Hair follicular keratinocyte (primary cell): Measurements from ENCODE around the gene TASL. TPM values are rescaled to one million over a fixed set of nuclear protein-coding genes. Genes with fewer than 3 reads are reported as not detected.

Experiments
- total RNA-seq: library from RNA; depleted of rRNA; stranded (reverse); fragments of >200 nt; gene quantifications from 2 replicates; pipeline ENCODE4 v1.2.3, GENCODE V29; 2015

The TASL gene, protein sequence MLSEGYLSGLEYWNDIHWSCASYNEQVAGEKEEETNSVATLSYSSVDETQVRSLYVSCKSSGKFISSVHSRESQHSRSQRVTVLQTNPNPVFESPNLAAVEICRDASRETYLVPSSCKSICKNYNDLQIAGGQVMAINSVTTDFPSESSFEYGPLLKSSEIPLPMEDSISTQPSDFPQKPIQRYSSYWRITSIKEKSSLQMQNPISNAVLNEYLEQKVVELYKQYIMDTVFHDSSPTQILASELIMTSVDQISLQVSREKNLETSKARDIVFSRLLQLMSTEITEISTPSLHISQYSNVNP
- total RNA-seq = not detected in 2 replicates

DNA sequence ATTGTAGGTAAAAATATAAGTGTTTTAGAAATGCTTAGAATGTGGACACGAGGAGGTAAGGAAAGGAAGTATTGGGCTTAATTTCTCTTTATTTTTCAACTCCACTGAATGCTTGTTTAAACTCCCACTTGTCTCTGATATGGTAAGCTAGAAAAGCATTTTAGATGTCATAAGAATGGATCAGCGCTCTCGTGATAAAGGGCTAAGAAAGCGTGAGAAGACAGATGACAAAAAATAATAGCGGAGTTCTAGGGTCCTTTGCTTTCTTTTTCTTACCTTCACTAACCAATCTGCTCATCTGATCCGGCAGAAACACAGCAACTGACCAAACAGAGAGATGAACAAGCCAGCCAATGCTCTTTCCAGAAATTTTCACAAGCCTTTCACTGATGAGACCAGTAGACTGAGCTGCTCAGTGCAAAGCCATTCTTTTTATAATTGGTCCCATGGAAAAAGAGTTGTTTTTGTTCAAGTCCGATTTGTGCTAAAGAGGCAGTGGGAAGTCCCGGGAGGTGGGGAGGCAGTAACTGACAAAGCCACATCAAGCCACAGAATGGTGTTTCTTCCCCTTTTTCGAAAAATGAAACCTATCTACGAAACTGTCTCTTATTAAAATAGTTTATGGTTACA lies at the start of gene TASL:
Gene TASL, minus strand, starts transcription at position 405 of the 630 bp plus-strand sequence. CDS start 17,411 bp downstream, outside the sequence.

Other genes starting within 250 kb of the TASL start
- 4.6 and 6.1 TPM in 2 replicates for gene GK, start 75.7 kb upstream of the TASL start, total RNA-seq